Measurements from ENCODE around the gene RAC2. TPM values are rescaled to one million over a fixed set of nuclear protein-coding genes. Genes with fewer than 3 reads are reported as not detected.

The RAC2 gene
- total RNA-seq, 2 donors from 2014 or later: 9.7 to 14.4 TPM

- Histone ChIP-seq H3K4me3 (no peak overlapping the region), H3K9me3 (no peaks in the 10 kb centered on the region), H3K27ac (no peak overlapping the region), H3K4me1 (replicated peaks) (no peaks in the 10 kb centered on the region), H3K36me3 (no peaks in the 10 kb centered on the region), H3K27me3 (replicated peaks; ENCODE audit: insufficient read depth) (peaks cover 4% of the 10 kb centered on the region)
- TF ChIP-seq POLR2AphosphoS5 (IDR thresholded peaks at IDR 0.05) (no peak), POLR2A (IDR thresholded peaks at IDR 0.05) (no peak), CTCF (IDR thresholded peaks at IDR 0.05) (no peak)
- intact Hi-C loops (cut with DNase I): no loop called here
- 84% methylated on average over 6 of the region's 6 CpGs for WGBS
- no peak for DNase-seq (ENCODE audit: low spot score)
Observed at GRCh38 chr22:37218399-37218770, 25.7 kb downstream of the RAC2 start.

- H3K4me1 ChIP-seq (replicated peaks): no peaks in the 10 kb centered on the region
- intact Hi-C loops (cut with DNase I): no loop called here
- H3K27me3 ChIP-seq (replicated peaks; ENCODE audit: insufficient read depth): peaks cover 4% of the 10 kb centered on the region
- TF ChIP-seq CTCF (IDR thresholded peaks at IDR 0.05) (no peak), POLR2A (IDR thresholded peaks at IDR 0.05) (no peak), POLR2AphosphoS5 (IDR thresholded peaks at IDR 0.05) (no peak)
- no peaks in the 10 kb centered on the region for H3K9me3 ChIP-seq
- H3K27ac ChIP-seq: no peak overlapping the region
- 84% methylated on average over 9 of the region's 9 CpGs for WGBS
- H3K36me3 ChIP-seq: no peaks in the 10 kb centered on the region
- H3K4me3 ChIP-seq: no peak overlapping the region
- no peak for DNase-seq (ENCODE audit: low spot score)
Observed at GRCh38 chr22:37215890-37216289, 28.2 kb downstream of the RAC2 start.

DNA sequence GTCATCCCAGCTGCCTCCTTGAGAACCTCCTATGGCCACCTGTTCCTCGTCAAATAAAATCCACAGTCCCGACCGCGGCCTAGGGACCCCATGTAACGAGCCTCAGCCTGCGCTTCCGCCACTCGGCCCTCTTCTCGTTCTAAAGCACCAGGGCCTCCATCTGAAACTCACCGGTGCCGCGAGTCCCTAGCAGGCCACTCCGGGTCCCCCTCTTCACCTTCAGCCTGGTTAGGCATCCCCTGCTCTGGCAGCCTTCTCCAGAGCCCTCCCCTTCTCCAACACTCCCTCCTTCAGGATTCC, 29.4 kb downstream of the RAC2 start:
- Histone ChIP-seq H3K9me3 (no peaks in the 10 kb centered on the region), H3K27ac (no peak overlapping the region), H3K27me3 (replicated peaks; ENCODE audit: insufficient read depth) (peaks cover 4% of the 10 kb centered on the region), H3K4me1 (replicated peaks) (no peaks in the 10 kb centered on the region), H3K36me3 (no peaks in the 10 kb centered on the region), H3K4me3 (no peak overlapping the region)
- intact Hi-C loops (cut with DNase I): no loop called here
- no peak for TF ChIP-seq POLR2AphosphoS5 (IDR thresholded peaks at IDR 0.05)
- no peak for TF ChIP-seq POLR2A (IDR thresholded peaks at IDR 0.05)
- TF ChIP-seq CTCF (IDR thresholded peaks at IDR 0.05): no peak
- DNase-seq (ENCODE audit: low spot score): no peak
- 64% methylated on average over 13 of the region's 13 CpGs for WGBS

DNA sequence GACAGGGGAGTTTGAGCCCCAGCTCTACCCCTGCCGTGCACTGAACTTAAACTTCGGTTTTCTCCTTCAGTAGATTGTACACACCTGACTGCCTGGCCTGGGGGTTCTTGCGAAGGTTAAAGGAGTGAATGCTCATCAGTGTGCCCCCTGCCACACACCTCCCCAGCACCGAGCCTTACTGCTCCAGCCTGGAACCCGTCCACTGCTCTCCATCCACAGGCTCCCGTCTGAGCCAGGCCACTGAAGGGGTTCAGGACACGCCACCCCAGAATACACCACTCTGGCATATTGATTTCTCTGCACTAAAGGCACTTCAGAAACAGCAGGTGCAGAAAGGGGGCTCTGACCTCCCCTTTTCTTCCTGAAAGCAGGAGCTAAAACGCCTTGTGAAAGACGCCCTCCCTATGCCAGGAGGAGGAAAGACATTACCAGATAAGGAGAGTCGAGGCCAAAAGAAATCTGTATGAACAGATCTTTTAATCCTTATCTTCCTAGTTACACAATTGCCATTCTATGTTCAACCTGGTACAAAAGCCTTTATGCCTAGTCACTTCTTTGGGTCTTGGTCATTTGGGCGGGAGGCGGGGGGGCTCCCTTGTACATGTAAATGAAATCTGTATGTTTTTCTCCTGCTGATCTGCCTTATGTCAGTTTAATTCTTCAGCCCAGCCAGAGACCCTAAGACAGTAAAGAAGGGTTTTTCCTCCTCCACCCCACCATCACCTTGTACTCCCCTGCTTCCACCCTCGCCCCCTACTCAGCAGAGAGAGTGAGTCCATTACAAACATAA, 29.9 kb downstream of the RAC2 start:
- DNase-seq (ENCODE audit: low spot score): no peak
- no peak overlapping the region for H3K27ac ChIP-seq
- no peaks in the 10 kb centered on the region for H3K9me3 ChIP-seq
- no peak for TF ChIP-seq POLR2AphosphoS5 (IDR thresholded peaks at IDR 0.05)
- TF ChIP-seq POLR2A (IDR thresholded peaks at IDR 0.05): no peak
- TF ChIP-seq CTCF (IDR thresholded peaks at IDR 0.05): no peak
- no peaks in the 10 kb centered on the region for H3K27me3 ChIP-seq (replicated peaks; ENCODE audit: insufficient read depth)
- intact Hi-C loops (cut with DNase I): no loop called here
- no peaks in the 10 kb centered on the region for H3K4me1 ChIP-seq (replicated peaks)
- no peaks in the 10 kb centered on the region for H3K36me3 ChIP-seq
- 83% methylated on average over 13 of the region's 13 CpGs for WGBS
- H3K4me3 ChIP-seq: no peak overlapping the region

- Histone ChIP-seq H3K27me3 (replicated peaks; ENCODE audit: insufficient read depth) (no peaks in the 10 kb centered on the region), H3K4me3 (no peak overlapping the region), H3K9me3 (no peaks in the 10 kb centered on the region), H3K27ac (no peak overlapping the region), H3K4me1 (replicated peaks) (no peaks in the 10 kb centered on the region), H3K36me3 (no peaks in the 10 kb centered on the region)
- 87% methylated on average over 18 of the region's 18 CpGs for WGBS
- intact Hi-C loops (cut with DNase I): no loop called here
- no peak for DNase-seq (ENCODE audit: low spot score)
- TF ChIP-seq POLR2AphosphoS5 (IDR thresholded peaks at IDR 0.05): no peak
- TF ChIP-seq POLR2A (IDR thresholded peaks at IDR 0.05): no peak
- TF ChIP-seq CTCF (IDR thresholded peaks at IDR 0.05): no peak
Observed at GRCh38 chr22:37213218-37213855, 30.7 kb downstream of the RAC2 start.
